Activated T-helper 1 cell treated with anti-CD3 and anti-CD28 coated beads, Interleukin-12 subunit alpha, Interleukin-12 subunit beta, Interleukin-2, Interleukin-4 antibody, amounts not matched to agents 30 ng/mL and 10 ng/mL and 1 ng/mL, durations not matched to agents 14 hours and 24 hours and 36 hours (primary cell): ENCODE measurements around the gene WNT8A. TPM values are rescaled to one million over a fixed set of nuclear protein-coding genes. Genes with fewer than 3 reads are reported as not detected.
"Not testable (repeated sequence)": the region's sequence is repeated elsewhere in the genome, so short reads cannot be mapped to it uniquely, and the experiment has no call there.

ENCODE experiments used
- DNase-seq: peaks from one replicate; pipeline ENCODE4 v3.0.0; 2021; ENCODE audit warnings: low spot score
- H3K27ac Mint-ChIP-seq: one replicate; pipeline ENCODE4 v1.8.0; 2021; ENCODE audit warnings: mild to moderate bottlenecking, mixed read lengths
- H3K27me3 Mint-ChIP-seq: one replicate; pipeline ENCODE4 v1.8.0; 2022; ENCODE audit warnings: mild to moderate bottlenecking, moderate library complexity, mixed read lengths; ENCODE audit not compliant: insufficient read depth
- H3K36me3 Mint-ChIP-seq: one replicate; pipeline ENCODE4 v1.8.0; 2021; ENCODE audit warnings: low read depth, mixed read lengths
- H3K4me1 Mint-ChIP-seq: one replicate; pipeline ENCODE4 v1.8.0; 2021; ENCODE audit warnings: low read depth, mixed read lengths
- H3K4me3 Mint-ChIP-seq: one replicate; pipeline ENCODE4 v1.8.0; 2021; ENCODE audit warnings: mild to moderate bottlenecking, moderate library complexity, mixed read lengths
- H3K9me3 Mint-ChIP-seq: one replicate; pipeline ENCODE4 v1.8.0; 2021; ENCODE audit warnings: mixed read lengths
- intact Hi-C: fragments of 100-400 bp; cut with micrococcal nuclease; formaldehyde crosslinking; loops from one replicate; pipeline ENCODE4 v1.15.1; 2024
- total RNA-seq: library from RNA; stranded (reverse); gene quantifications from 2 replicates; pipeline ENCODE4 v1.2.3, GENCODE V29; 2022

Gene WNT8A
- total RNA-seq, 1 donor from 2014 or later: not detected

DNA sequence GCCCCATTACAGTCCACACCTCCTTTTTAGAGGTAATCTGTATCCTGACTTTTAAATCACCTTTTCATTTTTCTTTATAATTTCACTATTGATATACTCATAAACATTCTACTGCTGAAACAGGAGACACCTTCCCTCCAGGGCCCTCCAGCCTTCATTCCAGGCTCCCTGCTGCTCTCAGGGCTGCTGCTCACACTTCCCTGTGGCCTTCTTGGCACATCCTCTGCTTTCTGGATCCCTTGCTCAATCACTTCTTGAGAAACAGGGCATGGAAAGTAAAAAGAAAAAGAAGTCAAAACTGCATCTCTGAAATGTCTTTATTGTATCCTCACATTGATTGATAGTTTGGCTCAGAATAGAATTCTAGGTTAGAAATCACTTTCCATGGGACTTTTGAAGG, 19.3 kb upstream of the WNT8A start:
- intact Hi-C loops: no loop called here
- Mint-ChIP-seq H3K4me1 (peaks cover 7% of the 10 kb centered on the region), H3K9me3 (no peaks in the 10 kb centered on the region), H3K27me3 (no peaks in the 10 kb centered on the region), H3K36me3 (peaks cover 2% of the 10 kb centered on the region), H3K27ac (no peak overlapping the region), H3K4me3 (no peak overlapping the region)
- no peak for DNase-seq

DNA sequence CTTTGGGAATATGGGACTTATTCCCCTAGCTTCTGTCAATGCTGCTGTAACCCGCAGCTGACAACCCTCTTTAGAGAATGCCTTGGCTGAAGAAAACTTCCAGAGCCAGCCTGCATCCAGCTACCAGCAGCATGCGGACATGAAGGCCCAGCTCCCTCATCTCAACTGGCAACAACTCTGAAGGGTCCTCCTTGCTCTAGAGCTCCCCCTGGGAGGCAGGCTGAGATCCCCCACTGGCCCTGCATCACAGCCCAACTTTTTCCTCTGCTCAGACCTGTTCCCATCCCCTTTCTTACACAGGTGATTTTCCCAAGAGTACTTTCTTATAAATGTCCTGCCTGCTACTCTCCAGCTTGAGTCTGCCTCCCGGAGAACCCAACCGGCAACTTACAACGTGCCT, 18.7 kb upstream of the WNT8A start:
- no peak overlapping the region for H3K27ac Mint-ChIP-seq
- H3K4me1 Mint-ChIP-seq: peaks cover 7% of the 10 kb centered on the region
- intact Hi-C loops: no loop called here
- H3K9me3 Mint-ChIP-seq: no peaks in the 10 kb centered on the region
- H3K27me3 Mint-ChIP-seq: no peaks in the 10 kb centered on the region
- no peak for DNase-seq
- peaks cover 2% of the 10 kb centered on the region for H3K36me3 Mint-ChIP-seq
- no peak overlapping the region for H3K4me3 Mint-ChIP-seq

DNA sequence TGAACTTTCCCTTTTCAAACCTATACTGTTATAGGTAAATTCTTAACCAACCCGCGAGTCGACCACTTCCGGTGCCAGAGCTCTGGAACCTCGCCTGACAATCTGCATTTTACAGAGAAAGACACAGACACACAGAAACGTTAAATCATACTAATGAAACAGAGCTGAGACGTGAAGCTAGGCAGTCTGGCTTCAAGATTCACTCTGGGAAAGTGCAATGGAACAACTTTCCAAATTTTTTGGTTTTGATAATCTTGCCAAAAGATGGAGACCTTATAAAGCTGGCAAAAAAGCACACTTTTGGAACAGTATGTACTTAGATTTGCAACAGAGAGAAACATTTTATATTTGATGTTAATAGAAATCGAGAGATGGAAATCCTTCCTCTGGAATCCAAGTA, 15.9 kb upstream of the WNT8A start:
- Mint-ChIP-seq H3K27me3 (no peaks in the 10 kb centered on the region), H3K9me3 (no peaks in the 10 kb centered on the region), H3K4me3 (no peak overlapping the region), H3K36me3 (peaks cover 2% of the 10 kb centered on the region), H3K27ac (no peak overlapping the region), H3K4me1 (peaks cover 14% of the 10 kb centered on the region)
- intact Hi-C loops: loop anchor here (1.0 kb wide), 3 partner anchors 32 to 439 kb away; no protein-coding TSS in a partner anchor
- DNase-seq: no peak

DNA sequence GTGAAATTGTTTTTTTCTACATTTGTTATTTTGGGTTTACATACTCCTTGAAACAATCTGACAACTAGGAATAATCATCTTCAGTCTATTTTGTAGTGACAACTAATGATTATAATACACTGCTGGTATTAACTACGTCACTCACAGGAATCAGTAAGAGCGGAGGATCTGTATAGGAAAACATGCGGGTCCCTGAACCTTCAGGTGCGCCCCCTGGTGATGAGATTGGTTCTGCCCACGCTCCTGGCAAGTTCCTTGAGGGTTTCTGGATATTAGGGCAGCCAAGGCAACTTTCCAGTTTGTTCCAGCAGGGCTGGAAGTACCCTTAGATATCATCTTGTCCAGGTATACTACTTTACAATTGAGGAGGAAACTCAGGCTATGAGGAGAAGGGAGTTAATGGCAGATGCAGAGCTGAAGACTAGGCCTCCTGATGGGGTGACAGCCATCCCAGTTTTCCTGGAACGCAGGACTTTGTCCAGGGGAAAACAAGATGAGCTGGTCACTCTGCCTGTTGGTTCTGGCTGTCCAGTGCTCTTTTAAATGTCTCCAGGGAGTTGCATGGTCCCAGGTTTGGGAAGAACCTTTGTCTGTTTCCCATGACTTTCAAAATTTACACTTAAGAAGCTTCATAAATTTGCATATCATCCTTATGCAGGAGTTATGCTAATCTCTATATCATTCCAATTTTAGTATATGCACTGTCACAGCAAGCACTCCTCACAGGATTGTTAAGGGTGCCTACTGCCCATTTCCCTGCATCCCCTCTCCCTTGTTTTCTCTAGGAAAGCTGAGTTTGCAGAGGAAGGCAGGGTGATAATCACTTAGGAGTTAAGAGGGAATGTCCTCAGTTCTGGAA, 14.9 kb upstream of the WNT8A start:
- H3K36me3 Mint-ChIP-seq: peaks cover 2% of the 10 kb centered on the region
- H3K27me3 Mint-ChIP-seq: no peaks in the 10 kb centered on the region
- intact Hi-C loops: loop anchor here (1.0 kb wide), 3 partner anchors 33 to 440 kb away; no protein-coding TSS in a partner anchor
- H3K4me3 Mint-ChIP-seq: no peak overlapping the region
- H3K27ac Mint-ChIP-seq: no peak overlapping the region
- peak; percentile 38 for DNase-seq
- H3K4me1 Mint-ChIP-seq: peaks cover 14% of the 10 kb centered on the region
- H3K9me3 Mint-ChIP-seq: no peaks in the 10 kb centered on the region

DNA sequence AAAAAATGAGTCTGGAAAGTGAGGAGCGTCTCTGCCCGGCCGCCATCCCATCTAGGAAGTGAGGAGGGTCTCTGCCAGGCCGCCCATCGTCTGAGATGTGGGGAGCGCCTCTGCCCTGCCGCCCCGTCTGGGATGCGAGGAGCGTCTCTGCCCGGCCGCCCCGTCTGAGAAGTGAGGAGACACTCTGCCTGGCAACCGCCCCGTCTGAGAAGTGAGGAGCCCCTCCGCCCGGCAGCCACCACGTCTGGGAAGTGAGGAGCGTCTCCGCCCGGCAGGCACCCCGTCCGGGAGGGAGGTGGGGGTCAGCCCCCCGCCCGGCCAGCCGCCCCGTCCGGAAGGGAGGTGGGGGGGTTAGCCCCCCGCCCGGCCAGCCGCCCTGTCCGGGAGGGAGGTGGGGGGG, 13.8 kb upstream of the WNT8A start:
- H3K27me3 Mint-ChIP-seq, intact Hi-C loops, H3K4me3 Mint-ChIP-seq, H3K27ac Mint-ChIP-seq, H3K36me3 Mint-ChIP-seq, DNase-seq, H3K9me3 Mint-ChIP-seq: not testable (repeated sequence)
- peaks cover 14% of the 10 kb centered on the region for H3K4me1 Mint-ChIP-seq

DNA sequence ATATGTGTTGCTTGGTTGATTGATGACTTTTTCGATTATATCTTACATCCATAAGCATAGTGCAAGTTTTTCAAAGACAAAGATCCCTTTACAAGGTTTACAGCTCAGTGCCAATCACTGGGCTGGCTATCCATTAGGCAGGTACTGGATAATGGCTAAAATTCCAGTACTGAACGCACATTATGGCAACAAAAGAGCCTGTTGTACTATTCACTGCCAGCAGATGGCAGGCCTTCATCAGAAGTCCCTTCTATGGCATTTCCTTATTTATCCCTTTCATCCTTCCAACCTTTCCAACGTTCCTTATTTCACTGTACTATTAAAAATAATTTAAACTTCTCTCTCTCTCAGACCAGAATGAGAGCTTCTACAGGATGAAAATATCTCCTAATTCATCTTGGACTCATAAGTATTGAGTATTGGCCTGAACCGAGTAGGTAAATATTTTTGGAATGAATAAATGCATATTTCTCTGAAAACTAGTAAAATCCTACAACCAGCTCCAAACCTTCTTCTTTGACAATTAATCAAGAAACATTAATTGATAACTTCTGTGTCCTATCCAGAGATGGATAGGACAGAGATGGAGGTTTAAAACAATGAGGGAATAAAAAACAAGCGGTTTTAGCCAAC, 6.7 kb upstream of the WNT8A start:
- no peaks in the 10 kb centered on the region for H3K9me3 Mint-ChIP-seq
- no peak overlapping the region for H3K27ac Mint-ChIP-seq
- peaks cover 4% of the 10 kb centered on the region for H3K27me3 Mint-ChIP-seq
- H3K4me3 Mint-ChIP-seq: no peak overlapping the region
- intact Hi-C loops: loop anchor here (1.0 to 2.0 kb wide), 2 partner anchors 40 to 56 kb away; no protein-coding TSS in a partner anchor
- peaks cover 13% of the 10 kb centered on the region for H3K4me1 Mint-ChIP-seq
- H3K36me3 Mint-ChIP-seq: no peaks in the 10 kb centered on the region
- DNase-seq: no peak

DNA sequence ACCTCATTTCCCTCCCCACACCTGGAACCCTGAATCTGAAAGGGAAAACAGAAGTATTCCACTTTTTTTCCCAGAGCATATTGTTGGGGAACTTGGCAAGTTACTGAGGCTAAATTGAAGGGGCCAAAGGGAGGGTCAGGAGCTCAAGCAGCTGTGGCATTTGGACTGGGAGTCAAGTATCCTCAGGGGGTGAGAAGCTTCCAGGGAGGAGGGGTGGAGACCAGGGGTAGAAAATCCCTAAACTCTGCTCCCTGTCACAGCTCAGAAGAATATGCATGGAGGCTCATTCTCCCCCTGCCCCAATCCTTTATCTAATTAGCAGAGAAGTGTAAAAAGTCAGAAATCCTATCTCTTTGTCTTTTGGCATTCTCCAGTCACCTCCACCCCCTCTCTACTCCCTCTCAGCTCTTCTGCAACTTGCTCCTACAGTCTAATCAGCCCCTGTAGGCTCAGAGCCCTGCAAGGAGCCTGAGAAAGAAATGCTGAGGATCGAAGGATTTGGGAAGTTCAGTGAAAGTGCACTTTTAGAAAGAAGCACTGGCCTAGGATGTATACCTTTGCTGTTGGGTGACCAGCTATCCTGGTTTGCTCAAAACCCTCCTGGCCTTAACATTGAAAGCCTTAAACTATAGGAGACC, 5.7 kb upstream of the WNT8A start:
- peaks cover 4% of the 10 kb centered on the region for H3K27me3 Mint-ChIP-seq
- intact Hi-C loops: no loop called here
- no peak for DNase-seq
- no peaks in the 10 kb centered on the region for H3K36me3 Mint-ChIP-seq
- H3K27ac Mint-ChIP-seq: no peak overlapping the region
- H3K9me3 Mint-ChIP-seq: no peaks in the 10 kb centered on the region
- H3K4me3 Mint-ChIP-seq: no peak overlapping the region
- H3K4me1 Mint-ChIP-seq: peaks cover 13% of the 10 kb centered on the region

DNA sequence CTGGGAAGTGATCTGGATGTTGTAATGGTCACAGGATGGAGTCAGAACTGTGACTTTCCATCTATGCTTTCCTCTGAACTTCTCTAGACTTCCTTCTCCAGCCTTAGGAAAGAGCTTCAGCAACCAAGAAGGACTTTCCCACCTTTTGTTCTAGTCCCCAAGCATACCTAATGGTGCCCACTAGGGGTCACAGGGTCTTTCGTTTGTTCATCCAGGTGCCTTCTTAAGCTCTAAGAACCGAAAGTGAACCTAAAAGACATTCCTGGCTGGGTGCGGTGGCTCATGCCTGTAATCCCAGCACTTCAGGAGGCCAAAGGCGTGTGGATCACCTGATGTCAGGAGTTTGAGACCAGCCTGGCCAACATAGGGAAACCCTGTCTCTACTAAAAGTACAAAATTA, 1.8 kb upstream of the WNT8A start:
- no peaks in the 10 kb centered on the region for H3K36me3 Mint-ChIP-seq
- intact Hi-C loops: no loop called here
- no peak overlapping the region for H3K27ac Mint-ChIP-seq
- DNase-seq: no peak
- H3K27me3 Mint-ChIP-seq: peaks cover 4% of the 10 kb centered on the region
- H3K9me3 Mint-ChIP-seq: no peaks in the 10 kb centered on the region
- H3K4me1 Mint-ChIP-seq: peaks cover 13% of the 10 kb centered on the region
- no peak overlapping the region for H3K4me3 Mint-ChIP-seq

DNA sequence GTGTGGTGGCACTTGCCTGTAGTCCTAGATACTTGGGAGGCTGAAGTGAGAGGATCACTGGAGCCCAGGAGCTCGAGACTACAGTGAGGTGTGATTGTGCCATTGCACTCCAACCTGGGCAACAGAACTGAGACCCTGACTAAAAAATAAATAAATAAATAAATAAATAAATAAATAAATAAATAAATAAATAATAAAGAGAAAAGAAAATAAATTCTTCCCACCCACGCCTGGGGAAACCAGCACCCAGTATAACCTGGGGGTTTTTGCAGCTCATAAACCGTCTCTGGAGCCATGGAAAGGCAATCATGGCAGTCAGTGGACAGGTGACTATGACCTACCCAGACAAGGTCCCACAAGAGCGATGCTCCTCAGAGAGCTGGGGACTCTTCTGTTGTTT, 7.9 kb downstream of the WNT8A start:
- H3K4me3 Mint-ChIP-seq: no peak overlapping the region
- H3K9me3 Mint-ChIP-seq: no peaks in the 10 kb centered on the region
- peaks cover 30% of the 10 kb centered on the region for H3K4me1 Mint-ChIP-seq
- intact Hi-C loops: no loop called here
- H3K27ac Mint-ChIP-seq: no peak overlapping the region
- DNase-seq: no peak
- H3K27me3 Mint-ChIP-seq: peaks cover 2% of the 10 kb centered on the region
- peaks cover 1% of the 10 kb centered on the region for H3K36me3 Mint-ChIP-seq

DNA sequence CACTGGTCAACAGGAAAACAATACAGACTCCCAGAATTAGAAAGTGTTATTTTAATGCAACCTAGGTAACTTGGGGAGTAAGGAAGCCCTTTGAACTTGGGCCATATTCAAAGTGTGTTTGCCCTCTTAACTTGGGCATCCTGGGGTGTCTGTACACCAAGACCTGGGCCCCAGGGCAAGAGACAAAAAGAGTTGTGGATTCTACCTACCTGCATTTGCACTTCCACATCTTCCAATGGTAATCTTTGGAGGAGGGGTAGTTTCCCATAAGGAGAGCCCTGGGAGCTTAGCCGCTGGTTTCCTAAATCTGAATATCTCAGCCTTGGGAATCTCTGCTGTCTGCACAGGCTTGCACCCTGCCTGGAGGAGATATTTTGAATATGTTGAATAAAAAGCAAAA, 8.5 kb downstream of the WNT8A start:
- Mint-ChIP-seq H3K27me3 (peaks cover 2% of the 10 kb centered on the region), H3K4me1 (peaks cover 37% of the 10 kb centered on the region), H3K9me3 (no peaks in the 10 kb centered on the region), H3K27ac (no peak overlapping the region), H3K4me3 (no peak overlapping the region), H3K36me3 (peaks cover 1% of the 10 kb centered on the region)
- intact Hi-C loops: no loop called here
- DNase-seq: no peak

DNA sequence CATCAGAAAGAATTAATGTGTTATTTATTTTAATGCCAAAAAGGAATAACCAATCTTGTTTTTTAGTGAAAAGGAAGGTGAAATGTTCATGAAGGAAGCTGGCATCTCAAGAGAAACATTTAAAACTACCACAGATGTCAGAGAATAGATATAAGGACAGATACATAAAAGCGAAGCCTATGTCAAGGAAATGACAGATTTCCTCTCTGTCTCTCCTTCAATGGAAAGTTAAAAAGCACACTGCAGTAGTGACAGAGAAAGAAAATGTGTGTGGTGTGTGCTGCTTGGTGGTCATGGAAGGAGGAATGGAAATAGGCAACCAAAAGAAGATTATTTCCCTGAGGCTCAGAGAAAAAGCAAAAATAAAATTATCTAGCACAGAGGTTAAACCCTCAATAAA, 9.2 kb downstream of the WNT8A start:
- Mint-ChIP-seq H3K9me3 (no peaks in the 10 kb centered on the region), H3K27ac (no peak overlapping the region), H3K4me1 (peaks cover 41% of the 10 kb centered on the region), H3K4me3 (no peak overlapping the region), H3K36me3 (peaks cover 1% of the 10 kb centered on the region), H3K27me3 (peaks cover 2% of the 10 kb centered on the region)
- intact Hi-C loops: no loop called here
- DNase-seq: no peak

DNA sequence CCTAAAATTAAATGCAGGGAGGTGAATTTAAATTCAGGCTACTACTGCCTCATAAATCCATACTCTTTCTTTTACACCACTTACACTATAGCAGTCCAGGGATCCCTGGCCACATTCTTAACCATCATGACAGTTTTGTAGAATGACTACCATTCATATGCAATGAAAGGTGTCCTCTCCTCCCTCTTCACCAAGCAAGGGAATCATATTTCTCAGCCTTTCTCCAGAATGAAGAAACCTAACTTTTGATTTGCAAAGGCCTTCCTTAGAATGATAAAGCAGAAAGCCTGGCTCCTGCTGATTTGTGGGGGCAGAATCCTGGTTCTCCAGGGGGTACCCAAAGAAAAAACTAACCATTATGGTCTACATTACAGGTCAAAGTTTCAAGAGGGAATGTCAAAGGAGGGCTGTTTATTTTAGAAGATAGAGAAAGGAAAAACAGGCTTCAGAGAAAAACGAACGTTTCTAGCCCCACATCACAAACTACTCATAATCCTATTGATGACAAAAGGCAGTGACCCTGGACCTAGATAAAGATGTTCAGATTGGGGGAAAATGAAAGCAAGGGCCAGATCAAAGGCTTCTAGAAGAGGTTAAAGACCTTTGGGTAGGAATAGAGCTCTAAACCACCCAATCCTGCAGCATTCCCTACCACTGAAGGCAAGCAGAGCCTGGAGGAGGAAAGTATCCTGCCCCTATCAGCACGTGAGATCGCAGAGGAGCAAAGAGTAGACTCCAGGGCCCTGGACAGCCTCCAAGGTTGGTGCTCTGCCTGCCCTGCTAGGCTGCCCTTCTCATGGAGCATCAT, 11.5 kb downstream of the WNT8A start:
- H3K9me3 Mint-ChIP-seq: no peaks in the 10 kb centered on the region
- intact Hi-C loops: no loop called here

More for the DNA sequence above, 11.5 kb downstream of the WNT8A start:
- Mint-ChIP-seq H3K27me3 (peaks cover 2% of the 10 kb centered on the region), H3K4me1 (peaks cover 41% of the 10 kb centered on the region), H3K36me3 (peaks cover 1% of the 10 kb centered on the region), H3K27ac (no peak overlapping the region), H3K4me3 (no peak overlapping the region)
- no peak for DNase-seq
